Caco-2 (cell line): Measurements from ENCODE around the gene KLC1. TPM values are rescaled to one million over a fixed set of nuclear protein-coding genes. Genes with fewer than 3 reads are reported as not detected.
A peak's percentile ranks its signal among the peaks of the same experiment; 100 is the strongest.

Experiments used
- BruUV-seq: library from RNA; stranded (reverse); fragments of 400-500 nt; replicated peaks from 2 replicates; lab custom pipeline; 2021; lab: Mats Ljungman, UMichigan
- CTCF ChIA-PET: fragments of 300-600 bp; sonication (Branson Sonifier 250); formaldehyde crosslinking; loops from one replicate; lab custom pipeline; 2022; ENCODE audit warnings: antibody characterized with exemption; lab: Charles Lee
- POLR2A ChIA-PET: fragments of 300-600 bp; sonication (Branson Sonifier 250); formaldehyde crosslinking; loops from one replicate; lab custom pipeline; 2022; ENCODE audit warnings: antibody characterized with exemption; lab: Charles Lee
- DNase-seq, 2 experiments: peaks; one replicate each; pipeline versions ENCODE4 v3.0.0 to v3.0.0-alpha.2; 2020 to 2022
- H3K27me3 ChIP-seq: replicated peaks from 2 replicates; pipeline ENCODE4 v1.6.0; 2011; ENCODE audit warnings: low read length; ENCODE audit not compliant: control insufficient read depth, insufficient read depth
- H3K36me3 ChIP-seq: 2 replicates; pipeline ENCODE4 v1.5.1; 2011; ENCODE audit warnings: low read length; ENCODE audit not compliant: control insufficient read depth, insufficient read depth
- H3K4me1 ChIP-seq: fragments of 250-450 bp; sonication (Bioruptor Pico); 2 replicates; pipeline ENCODE4 v1.5.1; 2020; ENCODE audit warnings: mild to moderate bottlenecking
- H3K4me3 ChIP-seq: 2 replicates; pipeline ENCODE4 v1.5.1; 2011; ENCODE audit warnings: low read depth, mild to moderate bottlenecking, control low read depth, low read length
- H3K9me3 ChIP-seq: fragments of 250-450 bp; sonication (Bioruptor Pico); 2 replicates; pipeline ENCODE4 v1.5.1; 2020; ENCODE audit warnings: mild to moderate bottlenecking, moderate library complexity
- H3K27ac Mint-ChIP-seq: one replicate; pipeline ENCODE4 v1.8.0; 2022; ENCODE audit warnings: mixed read lengths; ENCODE audit not compliant: unreplicated experiment
- H3K27me3 Mint-ChIP-seq: one replicate; pipeline ENCODE4 v1.8.0; 2022; ENCODE audit warnings: mixed read lengths; ENCODE audit not compliant: insufficient read depth, unreplicated experiment
- H3K36me3 Mint-ChIP-seq: one replicate; pipeline ENCODE4 v1.8.0; 2022; ENCODE audit warnings: mild to moderate bottlenecking, mixed read lengths; ENCODE audit not compliant: insufficient read depth, unreplicated experiment
- H3K4me1 Mint-ChIP-seq: one replicate; pipeline ENCODE4 v1.8.0; 2022; ENCODE audit warnings: low read depth, mixed read lengths; ENCODE audit not compliant: unreplicated experiment
- H3K4me3 Mint-ChIP-seq: one replicate; pipeline ENCODE4 v1.8.0; 2022; ENCODE audit warnings: mild to moderate bottlenecking, moderate library complexity, mixed read lengths; ENCODE audit not compliant: unreplicated experiment
- H3K9me3 Mint-ChIP-seq: one replicate; pipeline ENCODE4 v1.8.0; 2022; ENCODE audit warnings: mixed read lengths; ENCODE audit not compliant: unreplicated experiment
- intact Hi-C: fragments of 100-400 bp; cut with micrococcal nuclease; formaldehyde crosslinking; loops from one replicate; pipeline ENCODE4 v1.10.0; 2022; ENCODE audit not compliant: unreplicated experiment
- total RNA-seq: library from RNA; stranded (reverse); gene quantifications from 2 replicates; pipeline ENCODE4 v1.2.3, GENCODE V29; 2022
- TF ChIP-seq, protein P1 (sequence below), 2 experiments: fragments of 200-600 bp in 1 of 2; IDR thresholded peaks; 1 replicate in 1 of 2; 2 replicates in 1 of 2; pipeline versions ENCODE4 v1.5.1 to v1.8.0; 2011 to 2022; ENCODE audit warnings: antibody characterized with exemption in 1 of 2, control low read depth in 1 of 2, inconsistent platforms in 1 of 2, low read depth in 1 of 2, low read length in 1 of 2, mild to moderate bottlenecking in 1 of 2, moderate library complexity in 1 of 2; ENCODE audit not compliant: insufficient read depth in 1 of 2, severe bottlenecking in 1 of 2, unreplicated experiment in 1 of 2

Gene KLC1
- total RNA-seq, 1 experiment from 2014 or later, result 110 TPM

DNA sequence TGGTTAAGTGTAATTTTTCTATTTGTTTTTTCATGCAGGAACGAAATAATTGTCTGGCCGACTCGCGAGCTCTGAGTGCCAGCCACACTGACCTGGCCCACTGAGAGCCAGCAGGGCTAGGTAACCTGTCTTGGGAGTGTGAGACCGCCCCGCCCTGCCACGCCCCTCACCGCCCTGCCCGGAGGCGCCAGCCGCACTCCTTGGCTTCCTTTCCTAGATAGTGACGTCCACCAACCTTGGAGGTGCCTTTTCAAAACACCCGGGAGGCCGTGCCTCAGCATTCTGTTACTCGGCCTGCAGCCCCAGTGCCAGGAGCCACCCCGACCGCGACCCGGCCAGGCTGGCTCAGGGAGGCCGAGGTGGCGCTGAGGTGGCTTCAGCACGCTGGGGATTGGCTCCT is 64.5 kb downstream of the KLC1 start:
- Mint-ChIP-seq H3K4me1 (no peaks in the 10 kb centered on the region), H3K36me3 (peaks cover 80% of the 10 kb centered on the region), H3K27ac (no peak overlapping the region), H3K27me3 (no peaks in the 10 kb centered on the region), H3K9me3 (no peaks in the 10 kb centered on the region), H3K4me3 (no peak overlapping the region)
- no peak for DNase-seq
- H3K36me3 ChIP-seq, result peaks cover 2% of the 10 kb centered on the region; the same call in 1 of the 2 replicates
- BruUV-seq, result no TSS peak
- ChIA-PET CTCF (interaction anchor here (0.7 kb wide), 1 partner anchor 26 kb away, joined by 7 read pairs; no protein-coding TSS in a partner anchor), POLR2A (no interaction called here)
- no peaks in the 10 kb centered on the region for H3K27me3 ChIP-seq
- H3K4me1 ChIP-seq, result no peaks in the 10 kb centered on the region
- intact Hi-C loops, result no loop called here
- TF ChIP-seq, protein P1, sequence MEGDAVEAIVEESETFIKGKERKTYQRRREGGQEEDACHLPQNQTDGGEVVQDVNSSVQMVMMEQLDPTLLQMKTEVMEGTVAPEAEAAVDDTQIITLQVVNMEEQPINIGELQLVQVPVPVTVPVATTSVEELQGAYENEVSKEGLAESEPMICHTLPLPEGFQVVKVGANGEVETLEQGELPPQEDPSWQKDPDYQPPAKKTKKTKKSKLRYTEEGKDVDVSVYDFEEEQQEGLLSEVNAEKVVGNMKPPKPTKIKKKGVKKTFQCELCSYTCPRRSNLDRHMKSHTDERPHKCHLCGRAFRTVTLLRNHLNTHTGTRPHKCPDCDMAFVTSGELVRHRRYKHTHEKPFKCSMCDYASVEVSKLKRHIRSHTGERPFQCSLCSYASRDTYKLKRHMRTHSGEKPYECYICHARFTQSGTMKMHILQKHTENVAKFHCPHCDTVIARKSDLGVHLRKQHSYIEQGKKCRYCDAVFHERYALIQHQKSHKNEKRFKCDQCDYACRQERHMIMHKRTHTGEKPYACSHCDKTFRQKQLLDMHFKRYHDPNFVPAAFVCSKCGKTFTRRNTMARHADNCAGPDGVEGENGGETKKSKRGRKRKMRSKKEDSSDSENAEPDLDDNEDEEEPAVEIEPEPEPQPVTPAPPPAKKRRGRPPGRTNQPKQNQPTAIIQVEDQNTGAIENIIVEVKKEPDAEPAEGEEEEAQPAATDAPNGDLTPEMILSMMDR (IDR thresholded peaks at IDR 0.05; ENCODE audit: insufficient read depth in 1 of 2, low read depth in 1 of 2, low read length in 1 of 2, severe bottlenecking in 1 of 2, unreplicated experiment in 1 of 2), result no peak
- H3K9me3 ChIP-seq, result no peaks in the 10 kb centered on the region
- no peak overlapping the region for H3K4me3 ChIP-seq

DNA sequence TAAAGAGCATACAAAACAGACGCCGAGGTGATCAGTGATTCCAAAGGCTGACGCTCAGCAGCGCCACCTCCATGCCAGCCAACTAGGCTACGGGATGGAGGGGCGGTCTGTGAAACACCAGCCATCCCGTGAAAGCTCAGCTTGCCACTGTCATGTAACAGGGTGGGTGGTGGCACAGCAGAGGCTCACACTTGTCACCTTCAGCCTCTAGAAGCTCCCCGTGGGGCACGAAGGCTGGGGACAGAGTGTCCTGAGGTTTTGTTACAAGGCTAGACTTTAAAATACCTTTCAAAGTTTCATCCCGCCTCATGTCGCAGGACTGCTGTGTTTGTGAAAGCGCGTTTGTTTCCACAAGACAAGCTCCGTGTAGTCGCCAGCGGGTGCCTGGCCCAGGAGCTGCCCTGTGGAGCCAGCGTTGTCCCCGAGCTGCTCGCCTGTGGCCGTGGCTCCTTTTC is 65.6 kb downstream of the KLC1 start:
- no peak overlapping the region for H3K4me3 ChIP-seq
- H3K36me3 ChIP-seq, result peaks cover 2% of the 10 kb centered on the region; the same call in 1 of the 2 replicates
- ChIA-PET CTCF (interaction anchor here (0.6 kb wide), 1 partner anchor 102 kb away, joined by 3 read pairs; no protein-coding TSS in a partner anchor), POLR2A (no interaction called here)
- peaks cover 79% of the 10 kb centered on the region for H3K36me3 Mint-ChIP-seq
- no peaks in the 10 kb centered on the region for H3K4me1 Mint-ChIP-seq
- no peaks in the 10 kb centered on the region for H3K4me1 ChIP-seq
- no peaks in the 10 kb centered on the region for H3K27me3 ChIP-seq
- H3K9me3 ChIP-seq, result no peaks in the 10 kb centered on the region
- no peak for DNase-seq
- H3K4me3 Mint-ChIP-seq, result no peak overlapping the region
- no peaks in the 10 kb centered on the region for H3K27me3 Mint-ChIP-seq
- no peaks in the 10 kb centered on the region for H3K9me3 Mint-ChIP-seq
- intact Hi-C loops, result no loop called here
- no peak overlapping the region for H3K27ac Mint-ChIP-seq
- BruUV-seq, result no TSS peak
- TF ChIP-seq, protein P1 (IDR thresholded peaks at IDR 0.05; ENCODE audit: insufficient read depth in 1 of 2, low read depth in 1 of 2, low read length in 1 of 2, severe bottlenecking in 1 of 2, unreplicated experiment in 1 of 2), result no peak

DNA sequence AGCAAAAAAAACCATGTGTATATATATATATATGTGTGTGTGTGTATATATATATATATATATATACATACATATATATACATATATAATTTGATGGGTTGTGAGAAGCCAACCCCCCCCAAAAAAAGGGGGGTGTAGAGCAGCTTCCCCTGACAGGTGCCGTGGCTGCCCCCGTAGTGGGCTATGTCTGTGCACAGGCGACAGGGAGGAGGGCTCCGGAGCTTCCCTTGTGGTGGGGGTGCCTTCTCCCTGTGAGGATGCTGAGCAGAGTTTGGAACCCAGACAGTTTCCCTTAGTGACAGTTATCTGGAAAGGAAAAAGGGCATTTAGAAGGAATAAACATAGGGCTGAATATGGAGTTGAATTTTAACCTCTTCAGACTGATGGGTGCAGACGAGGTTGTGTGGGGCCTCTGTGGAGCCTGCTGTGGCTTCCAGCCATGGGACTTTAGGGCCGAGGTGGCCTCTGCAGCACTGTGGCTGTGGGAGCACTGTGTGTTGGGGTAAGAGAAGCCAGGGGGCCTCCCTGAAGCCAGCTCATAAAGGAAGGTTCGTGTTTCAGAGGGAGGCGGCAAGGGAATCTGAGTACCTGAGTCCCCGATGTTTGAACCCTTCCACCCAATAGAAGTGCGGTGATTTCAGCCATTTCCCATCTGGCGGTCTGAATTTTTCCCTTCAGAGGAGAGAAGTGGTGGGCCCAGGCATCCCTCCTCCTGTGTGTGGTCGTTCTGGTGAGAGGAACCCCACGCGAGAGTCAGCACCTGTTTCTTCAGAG is 66.5 kb downstream of the KLC1 start:
- POLR2A ChIA-PET, result no interaction called here
- TSS peak; percentile 4 for BruUV-seq
- Histone ChIP-seq H3K4me1 (no peaks in the 10 kb centered on the region), H3K27me3 (no peaks in the 10 kb centered on the region), H3K36me3 (peaks cover 2% of the 10 kb centered on the region; the same call in 1 of the 2 replicates), H3K9me3 (no peaks in the 10 kb centered on the region), H3K4me3 (no peak overlapping the region)
- H3K4me1 Mint-ChIP-seq, result no peaks in the 10 kb centered on the region
- peaks cover 79% of the 10 kb centered on the region for H3K36me3 Mint-ChIP-seq
- DNase-seq, result no peak
- intact Hi-C loops, result no loop called here
- no peak overlapping the region for H3K4me3 Mint-ChIP-seq
- H3K9me3 Mint-ChIP-seq, result no peaks in the 10 kb centered on the region
- TF ChIP-seq, protein P1 (IDR thresholded peaks at IDR 0.05; ENCODE audit: insufficient read depth in 1 of 2, low read depth in 1 of 2, low read length in 1 of 2, severe bottlenecking in 1 of 2, unreplicated experiment in 1 of 2), result no peak
- peak overlapping the region; percentile 77 for H3K27ac Mint-ChIP-seq
- CTCF ChIA-PET, result interaction anchor here (0.6 kb wide), 1 partner anchor 103 kb away, joined by 3 read pairs; no protein-coding TSS in a partner anchor
- no peaks in the 10 kb centered on the region for H3K27me3 Mint-ChIP-seq
